ENCODE results near the gene RPN2.

The RPN2 gene

DNA sequence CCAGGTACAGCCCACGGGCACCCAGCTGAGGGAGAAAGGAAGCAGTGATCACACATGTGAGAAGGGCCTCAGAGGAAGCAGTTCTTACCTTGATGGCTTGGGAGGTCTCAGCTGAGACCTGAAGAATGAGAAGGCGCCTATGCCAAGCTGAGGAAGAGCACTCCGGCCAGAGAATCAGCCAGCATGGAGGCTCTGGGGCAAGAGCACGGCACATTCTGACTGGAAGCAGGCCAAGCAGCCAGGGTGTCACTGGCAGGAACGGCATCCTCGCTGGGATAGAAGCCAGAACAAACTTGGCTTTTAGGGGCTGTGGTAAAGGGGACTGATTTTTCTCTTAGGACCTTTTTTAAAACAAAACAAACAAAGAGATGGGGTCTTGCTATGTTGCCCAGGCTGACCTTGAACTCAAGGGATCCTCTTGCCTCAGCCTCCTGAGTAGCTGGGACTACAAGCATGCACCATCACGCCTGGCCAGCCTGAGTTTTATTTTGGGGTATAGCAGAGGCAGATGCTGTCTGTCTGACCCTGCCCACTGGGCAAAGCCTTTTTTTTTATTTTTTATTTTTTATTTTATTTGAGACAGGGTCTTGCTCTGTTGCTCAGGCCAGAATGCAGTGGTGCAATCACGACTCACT is 64.9 kb downstream of the RPN2 start:
- DNase-seq: no peak

GRCh38 chr20:37244572-37244957 is 65.4 kb downstream of the RPN2 start:
- DNase-seq: no peak

- DNase-seq: no peak
Observed at GRCh38 chr20:37245216-37246150, 66.4 kb downstream of the RPN2 start.

DNA sequence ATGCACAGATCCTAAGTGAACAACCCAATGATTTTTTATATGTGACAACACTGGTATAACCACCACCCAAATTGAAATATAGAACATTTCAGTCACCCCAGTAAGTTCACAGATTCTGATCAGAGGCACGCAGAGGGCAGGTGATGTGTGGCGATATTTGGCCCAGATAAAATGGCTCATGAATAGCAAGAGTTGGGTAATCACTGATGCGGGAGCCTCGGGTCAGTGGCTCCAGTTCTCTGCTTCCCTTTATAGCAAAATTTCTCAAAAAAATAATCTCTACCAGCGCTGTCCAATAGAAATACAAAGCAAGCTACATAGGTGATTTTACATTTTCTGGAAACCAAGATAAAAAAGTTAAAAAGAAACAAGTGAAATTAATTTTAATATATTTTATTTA is 67.6 kb downstream of the RPN2 start:
- DNase-seq: no peak

DNA sequence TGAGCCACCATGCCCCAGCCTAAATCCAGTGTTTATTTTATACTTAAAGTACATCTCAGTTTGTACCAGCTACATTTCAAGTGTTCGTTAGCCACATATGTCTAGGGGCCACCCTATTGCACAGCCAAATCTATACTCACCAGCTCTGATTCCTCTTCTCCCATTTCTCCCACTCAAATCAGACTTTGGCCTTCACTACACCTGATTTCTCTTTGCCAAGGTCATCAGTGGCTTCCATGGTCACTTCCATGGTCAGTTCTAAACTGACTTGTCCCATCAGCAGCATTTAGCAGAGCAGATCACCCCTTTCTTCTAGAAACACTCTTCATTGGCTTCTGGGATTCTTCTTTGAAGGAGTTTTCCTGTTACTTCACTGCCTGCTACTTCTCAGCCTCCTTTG is 68.4 kb downstream of the RPN2 start:
- DNase-seq: no peak

- no peak for DNase-seq
Observed at GRCh38 chr20:37249304-37249703, 70.2 kb downstream of the RPN2 start.

GRCh38 chr20:37251825-37252477 is 72.8 kb downstream of the RPN2 start:
- no peak for DNase-seq

DNA sequence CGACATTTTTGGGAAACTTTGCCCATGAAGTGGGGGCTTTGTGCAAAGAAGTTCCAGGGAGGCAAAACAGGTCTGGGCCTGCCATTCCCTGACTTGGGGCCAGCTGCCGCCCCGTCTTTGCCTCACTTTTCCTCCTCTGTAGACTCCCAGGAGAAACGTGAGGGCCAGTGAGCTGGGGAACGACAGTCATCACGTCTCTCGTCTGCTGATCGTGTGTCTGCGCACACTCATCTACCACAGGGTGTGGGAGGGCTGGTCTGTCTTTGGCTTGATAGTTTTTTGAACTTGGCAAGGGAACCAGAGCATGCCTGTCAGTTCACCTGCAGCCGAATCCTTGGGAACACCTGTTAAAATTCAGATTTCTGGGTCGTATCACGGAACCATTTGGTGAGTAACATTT is 74.0 kb downstream of the RPN2 start:
- DNase-seq: no peak

GRCh38 chr20:37254114-37254878 is 75.2 kb downstream of the RPN2 start:
- no peak for DNase-seq

DNA sequence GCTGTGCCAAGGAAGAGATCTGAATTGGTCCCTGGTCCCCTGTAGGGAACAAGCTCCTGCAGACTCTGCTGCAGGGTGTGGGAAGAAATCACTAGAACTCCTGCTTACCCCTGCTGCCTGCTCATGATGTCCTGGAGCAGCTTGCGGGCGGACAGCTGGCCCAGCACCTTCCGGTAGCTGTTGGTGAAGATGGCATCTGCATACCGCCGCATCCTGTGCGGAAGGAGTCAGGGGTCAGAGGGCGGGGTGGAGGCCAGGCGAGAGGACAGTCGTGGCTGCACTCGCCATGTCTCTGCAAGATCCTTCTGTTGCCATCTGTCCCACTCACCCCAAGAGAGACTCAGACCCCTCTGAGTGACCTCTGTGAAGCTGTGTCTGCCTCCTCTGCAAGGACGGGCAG is 77.2 kb downstream of the RPN2 start:
- no peak for DNase-seq

DNA sequence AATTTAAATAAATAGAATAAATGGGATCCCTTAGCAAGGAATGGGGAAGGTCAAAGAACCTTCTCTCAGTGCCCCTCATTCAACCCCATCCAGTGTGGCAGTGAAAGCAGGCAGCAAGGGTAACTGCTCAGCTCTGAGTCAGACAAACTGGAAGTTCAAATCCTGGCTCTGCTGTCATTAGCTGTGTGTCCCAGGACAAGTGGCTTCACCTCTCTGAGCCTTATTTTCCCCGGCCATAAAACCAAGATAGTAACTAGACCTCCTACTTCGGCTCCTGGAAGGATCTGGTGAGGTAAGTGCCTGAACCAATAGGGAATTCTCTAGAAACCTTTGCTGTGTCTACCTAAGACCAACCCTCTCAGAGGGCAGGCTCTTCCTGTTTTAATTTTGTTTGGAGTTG is 78.4 kb downstream of the RPN2 start:
- no peak for DNase-seq

GRCh38 chr20:37257988-37258387 is 78.9 kb downstream of the RPN2 start:
- no peak for DNase-seq

DNA sequence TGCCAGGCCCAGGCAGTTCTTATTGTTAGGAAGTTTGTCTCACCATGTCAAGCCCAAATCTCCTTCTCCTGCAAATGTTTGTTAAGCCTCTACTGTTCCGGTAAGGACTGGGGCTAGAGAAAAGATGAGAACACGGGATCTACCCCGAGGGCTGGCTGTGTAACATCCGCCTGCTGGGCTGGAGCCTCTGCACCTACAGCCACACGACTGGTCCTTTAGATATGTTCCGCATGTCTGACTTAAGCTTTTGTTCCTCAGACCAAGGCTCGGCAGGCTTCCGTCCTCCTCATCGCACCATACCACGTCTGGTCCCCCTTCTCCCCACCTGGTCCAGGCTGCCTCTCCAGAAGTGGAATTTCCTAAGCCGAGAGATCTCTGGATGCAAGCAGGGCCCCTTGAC is 79.9 kb downstream of the RPN2 start:
- DNase-seq: no peak

DNA sequence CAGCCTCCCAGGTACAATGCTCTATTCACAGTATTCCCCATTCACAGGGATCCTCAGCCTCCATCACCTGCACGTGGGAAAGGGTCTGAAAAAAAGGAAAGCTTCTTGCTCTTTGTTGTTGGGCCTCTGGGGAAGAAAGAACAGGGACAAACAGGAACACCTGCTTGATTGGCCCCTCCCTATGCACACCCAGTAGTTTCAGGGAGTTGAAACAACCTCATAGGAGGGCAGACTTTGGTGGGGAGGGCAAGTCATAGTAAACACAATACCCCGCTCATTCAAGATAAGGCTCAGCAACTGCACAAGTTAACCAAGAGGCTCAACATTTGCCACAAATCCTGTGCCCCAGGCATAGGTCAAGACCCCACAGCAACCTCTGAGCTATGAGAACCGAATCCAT is 80.7 kb downstream of the RPN2 start:
- DNase-seq: no peak

DNA sequence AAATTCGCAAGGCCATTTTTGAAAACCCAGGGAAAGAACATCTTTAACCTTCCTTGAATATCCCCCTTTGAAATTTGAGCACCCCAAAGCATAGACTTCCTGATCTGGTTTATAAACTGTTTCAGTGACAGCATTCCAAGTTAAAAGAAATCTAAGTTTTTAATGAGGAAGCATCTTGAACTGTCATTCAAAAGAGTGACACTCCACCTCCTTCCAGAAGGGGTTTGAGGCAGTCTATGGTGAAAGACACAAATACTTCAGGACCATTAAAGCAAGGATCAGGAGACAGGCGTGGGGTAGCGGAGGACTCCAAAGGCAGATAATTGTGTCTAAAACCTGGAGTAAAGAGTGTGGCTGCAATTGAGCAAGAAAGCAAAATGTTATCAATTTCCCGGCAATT is 81.8 kb downstream of the RPN2 start:
- DNase-seq: no peak

- no peak for DNase-seq
Observed at GRCh38 chr20:37261714-37262113, 82.6 kb downstream of the RPN2 start, which contains the start of gene GHRH. Gene GHRH, minus strand, starts transcription at chr20:37261814. Its CDS starts 4,925 bp downstream, at chr20:37256889.

GRCh38 chr20:37262505-37262904 is 83.4 kb downstream of the RPN2 start:
- DNase-seq: no peak

DNA sequence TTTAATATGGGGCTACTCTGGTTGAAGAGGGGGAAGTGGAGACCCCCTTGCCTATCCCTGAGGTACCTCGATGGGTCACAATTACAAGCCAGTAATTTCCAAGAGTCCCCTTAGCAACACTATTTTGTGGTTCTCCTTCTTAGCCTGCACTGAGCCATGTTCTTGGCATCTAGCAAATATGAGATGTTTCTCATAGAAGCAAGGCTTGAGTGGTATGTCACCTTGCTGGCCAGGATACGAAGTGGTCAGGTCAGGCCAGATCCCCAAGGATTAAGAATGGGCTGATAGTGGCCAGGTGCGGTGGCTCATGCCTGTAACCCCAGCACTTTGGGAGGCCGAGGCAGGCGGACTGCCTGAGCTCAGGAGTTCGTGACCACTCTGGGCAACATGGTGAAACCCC is 84.6 kb downstream of the RPN2 start:
- DNase-seq: no peak

GRCh38 chr20:37265152-37265551 is 86.0 kb downstream of the RPN2 start:
- peak; percentile 33 for DNase-seq

GRCh38 chr20:37266940-37267666 is 88.0 kb downstream of the RPN2 start:
- DNase-seq: no peak

GRCh38 chr20:37267667-37268313 is 88.7 kb downstream of the RPN2 start:
- DNase-seq: no peak

Measured in activated CD4-positive, alpha-beta T cell treated with anti-CD3 and anti-CD28 coated beads for 48 hours (primary cell).